ENCODE measurements around the gene SERPINC1. TPM values are rescaled to one million over a fixed set of nuclear protein-coding genes. Genes with fewer than 3 reads are reported as not detected.

Gene SERPINC1
- total RNA-seq, 1 donor from 2014 or later: not detected

DNA sequence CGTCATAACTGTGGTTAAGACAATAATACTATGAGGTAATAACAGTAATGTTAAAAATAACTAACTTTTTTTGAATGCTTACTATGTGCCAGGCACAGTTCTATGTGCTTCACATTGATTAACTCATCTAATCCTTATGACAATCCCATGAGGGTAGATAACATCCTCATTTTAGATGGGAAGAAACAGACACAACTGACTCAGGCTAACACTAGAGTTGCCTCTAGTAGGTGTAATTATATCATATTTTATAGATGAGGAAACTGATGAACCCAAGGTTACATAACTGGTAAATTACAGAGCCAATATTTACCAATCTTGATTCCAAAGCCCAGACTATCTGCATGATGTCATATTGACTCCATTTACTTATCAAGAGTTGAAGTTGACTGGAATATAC lies 23.5 kb downstream of the SERPINC1 start:
- no peak overlapping the region for H3K27ac Mint-ChIP-seq
- H3K4me1 Mint-ChIP-seq (ENCODE audit: low read depth): peaks cover 3% of the 10 kb centered on the region
- H3K4me3 Mint-ChIP-seq (ENCODE audit: low read depth): no peak overlapping the region
- H3K9me3 Mint-ChIP-seq (ENCODE audit: low read depth): no peaks in the 10 kb centered on the region
- H3K27me3 Mint-ChIP-seq: no peaks in the 10 kb centered on the region
- TF ChIP-seq, protein P1, sequence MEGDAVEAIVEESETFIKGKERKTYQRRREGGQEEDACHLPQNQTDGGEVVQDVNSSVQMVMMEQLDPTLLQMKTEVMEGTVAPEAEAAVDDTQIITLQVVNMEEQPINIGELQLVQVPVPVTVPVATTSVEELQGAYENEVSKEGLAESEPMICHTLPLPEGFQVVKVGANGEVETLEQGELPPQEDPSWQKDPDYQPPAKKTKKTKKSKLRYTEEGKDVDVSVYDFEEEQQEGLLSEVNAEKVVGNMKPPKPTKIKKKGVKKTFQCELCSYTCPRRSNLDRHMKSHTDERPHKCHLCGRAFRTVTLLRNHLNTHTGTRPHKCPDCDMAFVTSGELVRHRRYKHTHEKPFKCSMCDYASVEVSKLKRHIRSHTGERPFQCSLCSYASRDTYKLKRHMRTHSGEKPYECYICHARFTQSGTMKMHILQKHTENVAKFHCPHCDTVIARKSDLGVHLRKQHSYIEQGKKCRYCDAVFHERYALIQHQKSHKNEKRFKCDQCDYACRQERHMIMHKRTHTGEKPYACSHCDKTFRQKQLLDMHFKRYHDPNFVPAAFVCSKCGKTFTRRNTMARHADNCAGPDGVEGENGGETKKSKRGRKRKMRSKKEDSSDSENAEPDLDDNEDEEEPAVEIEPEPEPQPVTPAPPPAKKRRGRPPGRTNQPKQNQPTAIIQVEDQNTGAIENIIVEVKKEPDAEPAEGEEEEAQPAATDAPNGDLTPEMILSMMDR (IDR thresholded peaks at IDR 0.05; ENCODE audit: unreplicated experiment): no peak
- peaks cover 4% of the 10 kb centered on the region for H3K36me3 Mint-ChIP-seq (ENCODE audit: insufficient read depth)
- no peak for DNase-seq (ENCODE audit: low spot score, unreplicated experiment)

DNA sequence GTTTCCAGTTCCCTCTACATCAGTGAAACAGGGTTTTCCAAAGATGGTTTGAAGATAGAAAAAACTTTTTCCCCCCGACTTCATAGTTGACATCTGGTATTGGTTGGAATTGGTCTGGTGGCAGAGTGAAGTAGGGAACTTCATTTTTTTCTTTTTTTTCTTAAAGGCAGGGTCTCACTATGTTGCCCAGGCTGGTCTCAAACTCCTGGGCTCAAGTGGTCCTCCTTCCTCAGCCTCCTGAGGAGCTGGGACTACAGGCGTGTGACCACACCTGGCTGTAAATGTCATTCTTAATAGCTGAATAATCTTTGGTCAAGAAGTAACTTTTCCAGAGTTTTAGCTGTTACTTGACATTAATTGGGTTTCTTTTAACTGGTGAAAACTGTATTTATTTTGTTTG lies 27.2 kb downstream of the SERPINC1 start:
- no peak for DNase-seq (ENCODE audit: low spot score, unreplicated experiment)
- no peak overlapping the region for H3K27ac Mint-ChIP-seq
- TF ChIP-seq, protein P1 (IDR thresholded peaks at IDR 0.05; ENCODE audit: unreplicated experiment): no peak
- peaks cover 3% of the 10 kb centered on the region for H3K4me1 Mint-ChIP-seq (ENCODE audit: low read depth)
- no peak overlapping the region for H3K4me3 Mint-ChIP-seq (ENCODE audit: low read depth)
- H3K36me3 Mint-ChIP-seq (ENCODE audit: insufficient read depth): peaks cover 9% of the 10 kb centered on the region
- H3K27me3 Mint-ChIP-seq: no peaks in the 10 kb centered on the region
- H3K9me3 Mint-ChIP-seq (ENCODE audit: low read depth): no peaks in the 10 kb centered on the region

DNA sequence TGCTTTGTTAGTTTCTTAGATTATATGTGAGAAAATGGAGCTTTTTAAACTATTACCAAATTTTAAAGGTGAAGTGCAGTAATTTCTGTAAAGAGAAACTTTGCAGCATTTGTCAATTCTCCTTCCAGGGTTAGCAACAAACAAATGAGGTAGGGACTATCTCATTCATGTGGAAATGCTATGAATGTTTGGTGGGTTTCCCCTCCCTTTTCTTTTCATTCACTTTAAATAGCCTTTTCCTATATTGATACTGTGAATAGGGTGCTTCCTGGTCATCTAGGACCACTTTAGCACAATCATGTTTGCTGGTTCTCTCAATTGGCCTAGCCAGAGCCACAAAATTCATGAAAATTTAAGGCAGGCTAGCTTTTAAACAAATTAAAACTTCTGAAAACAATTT lies 28.4 kb downstream of the SERPINC1 start:
- no peak overlapping the region for H3K27ac Mint-ChIP-seq
- no peaks in the 10 kb centered on the region for H3K9me3 Mint-ChIP-seq (ENCODE audit: low read depth)
- H3K4me1 Mint-ChIP-seq (ENCODE audit: low read depth): peaks cover 3% of the 10 kb centered on the region
- H3K36me3 Mint-ChIP-seq (ENCODE audit: insufficient read depth): peaks cover 6% of the 10 kb centered on the region
- H3K27me3 Mint-ChIP-seq: no peaks in the 10 kb centered on the region
- DNase-seq (ENCODE audit: low spot score, unreplicated experiment): no peak
- TF ChIP-seq, protein P1 (IDR thresholded peaks at IDR 0.05; ENCODE audit: unreplicated experiment): no peak
- H3K4me3 Mint-ChIP-seq (ENCODE audit: low read depth): no peak overlapping the region

DNA sequence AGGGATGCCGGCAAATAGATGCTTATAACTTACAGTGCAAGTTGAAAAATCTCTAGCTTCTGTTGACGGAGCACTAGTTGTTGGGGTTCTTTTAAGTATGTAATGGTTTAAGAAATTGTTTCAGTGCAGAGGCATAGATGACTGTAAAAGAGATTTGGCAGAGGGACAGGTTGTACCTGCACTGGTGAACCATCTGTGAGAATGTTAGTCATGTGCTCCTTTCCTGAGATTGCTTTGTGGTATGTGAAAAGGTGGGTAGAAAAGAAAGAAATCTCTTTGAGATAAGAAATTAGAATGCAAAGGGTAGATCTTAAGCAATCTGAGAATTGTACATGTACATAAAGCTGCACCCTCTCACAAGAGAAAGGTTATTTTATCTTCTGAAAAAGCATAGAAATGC lies 29.5 kb downstream of the SERPINC1 start:
- Mint-ChIP-seq H3K27ac (no peak overlapping the region), H3K36me3 (ENCODE audit: insufficient read depth) (peaks cover 6% of the 10 kb centered on the region), H3K9me3 (ENCODE audit: low read depth) (no peaks in the 10 kb centered on the region), H3K4me3 (ENCODE audit: low read depth) (no peak overlapping the region), H3K4me1 (ENCODE audit: low read depth) (peaks cover 3% of the 10 kb centered on the region), H3K27me3 (no peaks in the 10 kb centered on the region)
- no peak for DNase-seq (ENCODE audit: low spot score, unreplicated experiment)
- TF ChIP-seq, protein P1 (IDR thresholded peaks at IDR 0.05; ENCODE audit: unreplicated experiment): no peak

DNA sequence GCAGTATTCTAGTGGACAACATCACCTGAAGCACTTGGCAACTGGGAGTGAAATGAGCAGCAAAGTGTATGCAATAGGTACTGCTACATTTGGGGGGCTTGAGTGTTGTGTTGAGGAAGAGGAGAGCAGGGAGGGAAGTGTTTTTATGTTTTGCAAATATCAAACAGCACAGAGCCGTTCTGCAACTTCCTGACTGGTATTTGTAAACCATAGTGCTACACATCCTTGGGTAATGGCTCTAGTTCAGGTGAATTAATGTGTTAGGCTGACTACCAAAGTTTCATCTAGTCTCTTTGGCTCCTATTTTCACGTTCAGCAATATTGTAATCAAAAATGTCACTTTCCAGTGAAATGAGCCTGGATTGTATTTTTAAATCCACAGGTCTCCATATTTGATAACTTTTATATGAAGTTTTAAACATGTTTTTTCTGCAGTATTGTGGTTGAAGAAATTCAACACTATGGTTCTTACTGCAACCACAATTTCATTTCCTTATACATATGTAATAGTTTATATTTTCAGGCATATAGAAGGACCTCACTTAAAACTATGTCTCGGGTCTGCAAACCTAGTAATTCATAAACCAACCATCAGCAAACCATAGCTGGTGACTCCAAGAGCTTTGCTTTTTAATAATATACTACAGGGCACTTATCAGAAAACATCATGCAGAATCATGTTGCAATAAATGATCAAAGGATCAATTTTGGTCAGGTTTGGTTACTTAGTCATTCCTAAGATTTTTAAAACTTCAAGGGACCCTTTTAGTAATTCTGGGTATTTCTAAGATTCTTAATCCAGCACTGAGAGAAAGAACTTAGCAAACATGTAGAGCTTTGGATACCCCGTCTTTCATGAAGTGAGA lies 30.1 kb downstream of the SERPINC1 start:
- Mint-ChIP-seq H3K36me3 (ENCODE audit: insufficient read depth) (peaks cover 7% of the 10 kb centered on the region), H3K27ac (no peak overlapping the region), H3K27me3 (no peaks in the 10 kb centered on the region), H3K4me1 (ENCODE audit: low read depth) (peaks cover 3% of the 10 kb centered on the region), H3K4me3 (ENCODE audit: low read depth) (no peak overlapping the region), H3K9me3 (ENCODE audit: low read depth) (no peaks in the 10 kb centered on the region)
- DNase-seq (ENCODE audit: low spot score, unreplicated experiment): no peak
- TF ChIP-seq, protein P1 (IDR thresholded peaks at IDR 0.05; ENCODE audit: unreplicated experiment): no peak
